ENCODE results near the gene ARHGDIA.

ARHGDIA gene

DNA sequence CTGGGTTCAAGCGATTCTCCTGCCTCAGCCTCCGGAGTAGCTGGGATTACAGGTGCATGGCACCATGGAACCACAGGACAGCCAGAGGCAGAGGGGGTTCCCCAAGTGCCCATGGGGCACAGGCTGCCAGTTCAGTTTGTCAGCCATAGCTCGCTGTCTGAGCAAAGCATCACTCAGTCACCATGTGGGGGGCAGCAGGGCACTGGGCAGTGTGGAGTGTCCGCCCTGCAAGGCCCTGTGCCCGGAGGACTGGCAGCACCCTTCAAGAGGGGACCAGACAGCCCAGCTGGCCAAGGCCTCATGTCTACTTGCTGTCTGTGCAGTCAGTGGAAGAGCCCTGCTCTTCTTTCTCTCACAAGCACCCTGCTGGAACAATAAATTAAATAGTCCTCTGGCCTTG lies 13.8 kb upstream of the ARHGDIA start:
- ChIA-PET CTCF (interaction anchor here (0.7 kb wide), 1 partner anchor 21 kb away, joined by 3 read pairs; no protein-coding TSS in a partner anchor), POLR2A (interaction anchor here (1.3 to 3.8 kb wide), 3 partner anchors 12 to 15 kb away, joined by 5 to 30 read pairs (median 10); partner anchors contain the start of gene ARHGDIA)
- no peak for TF ChIP-seq CTBP1 (IDR thresholded peaks at IDR 0.05; ENCODE audit: borderline replicate concordance)
- no peak for TF ChIP-seq PKNOX1 (IDR thresholded peaks at IDR 0.05)
- TF ChIP-seq FOXM1 (IDR thresholded peaks at IDR 0.05; ENCODE audit: borderline replicate concordance) = no peak
- TF ChIP-seq ARNT (IDR thresholded peaks at IDR 0.05) = no peak
- no peak for TF ChIP-seq L3MBTL2 (conservative IDR thresholded peaks at IDR 0.05)
- no peak for TF ChIP-seq FOXK2 (IDR thresholded peaks at IDR 0.05)
- TF ChIP-seq SUZ12 (IDR thresholded peaks at IDR 0.05) = no peak
- no peak for TF ChIP-seq LEF1 (IDR thresholded peaks at IDR 0.05; ENCODE audit: borderline replicate concordance)
- no peak for TF ChIP-seq FOXA1 (IDR thresholded peaks at IDR 0.05)
- no peak for TF ChIP-seq NFRKB (IDR thresholded peaks at IDR 0.05)
- TF ChIP-seq TARDBP (IDR thresholded peaks at IDR 0.05) = no peak
- TF ChIP-seq ELF4 (IDR thresholded peaks at IDR 0.05) = no peak
- TF ChIP-seq HDGF (IDR thresholded peaks at IDR 0.05; ENCODE audit: borderline replicate concordance) = no peak
- TF ChIP-seq BHLHE40 (IDR thresholded peaks at IDR 0.05; ENCODE audit: borderline replicate concordance) = no peak
- no peak for TF ChIP-seq SP1 (IDR thresholded peaks at IDR 0.05)
- no peak for DNase-seq (ENCODE audit: extremely low spot score)

- POLR2A ChIA-PET = interaction anchor here (1.3 to 3.8 kb wide), 2 partner anchors 11 to 12 kb away, joined by 5 to 30 read pairs; no protein-coding TSS in a partner anchor
- CTCF ChIA-PET = interaction anchor here (0.7 kb wide), 1 partner anchor 21 kb away, joined by 3 read pairs; no protein-coding TSS in a partner anchor
- no peak for DNase-seq (ENCODE audit: extremely low spot score)
- no peak for TF ChIP-seq FOXK2 (IDR thresholded peaks at IDR 0.05)
- TF ChIP-seq SP1 (IDR thresholded peaks at IDR 0.05) = no peak
- no peak for TF ChIP-seq CTBP1 (IDR thresholded peaks at IDR 0.05; ENCODE audit: borderline replicate concordance)
- TF ChIP-seq FOXM1 (IDR thresholded peaks at IDR 0.05; ENCODE audit: borderline replicate concordance) = no peak
- TF ChIP-seq L3MBTL2 (conservative IDR thresholded peaks at IDR 0.05) = no peak
- TF ChIP-seq PKNOX1 (IDR thresholded peaks at IDR 0.05) = no peak
- no peak for TF ChIP-seq FOXA1 (IDR thresholded peaks at IDR 0.05)
- no peak for TF ChIP-seq ARNT (IDR thresholded peaks at IDR 0.05)
- no peak for TF ChIP-seq BHLHE40 (IDR thresholded peaks at IDR 0.05; ENCODE audit: borderline replicate concordance)
- no peak for TF ChIP-seq HDGF (IDR thresholded peaks at IDR 0.05; ENCODE audit: borderline replicate concordance)
- no peak for TF ChIP-seq NFRKB (IDR thresholded peaks at IDR 0.05)
- no peak for TF ChIP-seq ELF4 (IDR thresholded peaks at IDR 0.05)
- no peak for TF ChIP-seq TARDBP (IDR thresholded peaks at IDR 0.05)
- TF ChIP-seq SUZ12 (IDR thresholded peaks at IDR 0.05) = no peak
- no peak for TF ChIP-seq ZNF384 (IDR thresholded peaks at IDR 0.05)
- TF ChIP-seq LEF1 (IDR thresholded peaks at IDR 0.05; ENCODE audit: borderline replicate concordance) = no peak
Observed at GRCh38 chr17:81884520-81884919, 13.4 kb upstream of the ARHGDIA start.

GRCh38 chr17:81879121-81879520 lies 8.0 kb upstream of the ARHGDIA start:
- DNase-seq (ENCODE audit: extremely low spot score) = no peak

GRCh38 chr17:81878294-81878693 lies 7.2 kb upstream of the ARHGDIA start:
- CTCF ChIA-PET = no interaction called here
- TF ChIP-seq NFRKB (IDR thresholded peaks at IDR 0.05) (no peak), CTBP1 (IDR thresholded peaks at IDR 0.05; ENCODE audit: borderline replicate concordance) (no peak), ZNF384 (IDR thresholded peaks at IDR 0.05) (no peak), L3MBTL2 (conservative IDR thresholded peaks at IDR 0.05) (no peak), SP1 (IDR thresholded peaks at IDR 0.05) (no peak), ELF4 (IDR thresholded peaks at IDR 0.05) (no peak), HDGF (IDR thresholded peaks at IDR 0.05; ENCODE audit: borderline replicate concordance) (no peak), LEF1 (IDR thresholded peaks at IDR 0.05; ENCODE audit: borderline replicate concordance) (no peak)
- DNase-seq (ENCODE audit: extremely low spot score) = no peak
- POLR2A ChIA-PET = interaction anchor here (1.5 kb wide), 1 partner anchor 8 kb away, joined by 8 read pairs; no protein-coding TSS in a partner anchor

More at GRCh38 chr17:81879121-81879520, 8.0 kb upstream of the ARHGDIA start:
- TF ChIP-seq ARNT (IDR thresholded peaks at IDR 0.05) (no peak), ELF4 (IDR thresholded peaks at IDR 0.05) (no peak), HDGF (IDR thresholded peaks at IDR 0.05; ENCODE audit: borderline replicate concordance) (no peak), FOXM1 (IDR thresholded peaks at IDR 0.05; ENCODE audit: borderline replicate concordance) (no peak), FOXK2 (IDR thresholded peaks at IDR 0.05) (no peak), FOXA1 (IDR thresholded peaks at IDR 0.05) (no peak), NFRKB (IDR thresholded peaks at IDR 0.05) (no peak), L3MBTL2 (conservative IDR thresholded peaks at IDR 0.05) (no peak), BHLHE40 (IDR thresholded peaks at IDR 0.05; ENCODE audit: borderline replicate concordance) (no peak), TARDBP (IDR thresholded peaks at IDR 0.05) (no peak)
- ChIA-PET POLR2A (interaction anchor here (1.1 to 1.5 kb wide), 2 partner anchors 9 to 13 kb away, joined by 3 to 8 read pairs; partner anchors contain the start of genes ALYREF and ANAPC11), CTCF (no interaction called here)

DNA sequence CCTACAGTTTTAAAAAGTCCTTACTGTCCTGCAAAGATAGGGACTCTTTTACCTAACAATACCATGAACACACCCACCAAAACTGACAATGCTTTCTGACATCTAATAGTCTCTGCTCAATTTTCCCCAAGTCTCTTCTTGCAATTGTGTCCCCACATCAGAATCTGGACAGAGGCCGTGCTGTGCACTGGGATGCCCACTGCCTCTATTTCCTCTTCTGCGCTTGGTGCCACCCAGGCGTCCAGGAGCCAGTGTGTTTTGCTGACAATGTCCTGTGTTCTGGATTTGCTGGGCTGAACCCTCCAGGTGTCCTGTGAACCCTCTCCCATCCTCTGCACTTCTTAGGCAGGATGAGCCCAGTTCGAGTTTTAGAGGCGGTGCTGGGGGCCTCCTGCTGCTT lies 6.4 kb upstream of the ARHGDIA start:
- POLR2A ChIA-PET = no interaction called here
- CTCF ChIA-PET = no interaction called here
- DNase-seq (ENCODE audit: extremely low spot score) = no peak
- TF ChIP-seq LEF1 (IDR thresholded peaks at IDR 0.05; ENCODE audit: borderline replicate concordance) (no peak), ARNT (IDR thresholded peaks at IDR 0.05) (no peak), TARDBP (IDR thresholded peaks at IDR 0.05) (no peak), BHLHE40 (IDR thresholded peaks at IDR 0.05; ENCODE audit: borderline replicate concordance) (no peak), ZNF384 (IDR thresholded peaks at IDR 0.05) (no peak), NFRKB (IDR thresholded peaks at IDR 0.05) (no peak), L3MBTL2 (conservative IDR thresholded peaks at IDR 0.05) (no peak), HDGF (IDR thresholded peaks at IDR 0.05; ENCODE audit: borderline replicate concordance) (no peak), CTBP1 (IDR thresholded peaks at IDR 0.05; ENCODE audit: borderline replicate concordance) (no peak), FOXM1 (IDR thresholded peaks at IDR 0.05; ENCODE audit: borderline replicate concordance) (no peak), FOXK2 (IDR thresholded peaks at IDR 0.05) (no peak), FOXA1 (IDR thresholded peaks at IDR 0.05) (no peak), SUZ12 (IDR thresholded peaks at IDR 0.05) (no peak), PKNOX1 (IDR thresholded peaks at IDR 0.05) (no peak), ELF4 (IDR thresholded peaks at IDR 0.05) (no peak), SP1 (IDR thresholded peaks at IDR 0.05) (no peak)

All from HEK293T (cell line).